ENCODE results near the gene PADI2. TPM values are rescaled to one million over a fixed set of nuclear protein-coding genes. Genes with fewer than 3 reads are reported as not detected.

The PADI2 gene
- total RNA-seq, 1 donor from 2014 or later = 0.49 TPM

- Histone ChIP-seq H3K4me3 (no peak overlapping the region), H3K4me1 (no peaks in the 10 kb centered on the region)
- intact Hi-C loops (cut with micrococcal nuclease) = no loop called here
Observed at GRCh38 chr1:17082761-17083160, 36.5 kb downstream of the PADI2 start.

GRCh38 chr1:17081439-17081838 lies 37.8 kb downstream of the PADI2 start:
- TF ChIP-seq CTCF (IDR thresholded peaks at IDR 0.05; ENCODE audit: borderline replicate concordance) = no peak
- no peak for DNase-seq
- Histone ChIP-seq H3K4me1 (no peaks in the 10 kb centered on the region), H3K27ac (replicated peaks) (no peak overlapping the region), H3K4me3 (no peak overlapping the region), H3K27me3 (ENCODE audit: low read depth) (peaks cover 10% of the 10 kb centered on the region), H3K36me3 (no peaks in the 10 kb centered on the region), H3K9me3 (replicated peaks) (no peaks in the 10 kb centered on the region)
- intact Hi-C loops (cut with micrococcal nuclease) = no loop called here

More at GRCh38 chr1:17082761-17083160, 36.5 kb downstream of the PADI2 start:
- no peak overlapping the region for H3K27ac ChIP-seq (replicated peaks)
- H3K36me3 ChIP-seq = no peaks in the 10 kb centered on the region
- no peak for DNase-seq
- TF ChIP-seq CTCF (IDR thresholded peaks at IDR 0.05; ENCODE audit: borderline replicate concordance) = no peak
- H3K9me3 ChIP-seq (replicated peaks) = no peaks in the 10 kb centered on the region
- peaks cover 10% of the 10 kb centered on the region for H3K27me3 ChIP-seq (ENCODE audit: low read depth)

- intact Hi-C loops (cut with micrococcal nuclease) = no loop called here
- H3K36me3 ChIP-seq = no peaks in the 10 kb centered on the region
- H3K4me3 ChIP-seq = no peak overlapping the region
- no peak overlapping the region for H3K27ac ChIP-seq (replicated peaks)
- no peak for DNase-seq
- no peaks in the 10 kb centered on the region for H3K4me1 ChIP-seq
- no peaks in the 10 kb centered on the region for H3K9me3 ChIP-seq (replicated peaks)
- TF ChIP-seq CTCF (IDR thresholded peaks at IDR 0.05; ENCODE audit: borderline replicate concordance) = no peak
- H3K27me3 ChIP-seq (ENCODE audit: low read depth) = peaks cover 10% of the 10 kb centered on the region
Observed at GRCh38 chr1:17080880-17081279, 38.4 kb downstream of the PADI2 start.

GRCh38 chr1:17080085-17080759 lies 39.0 kb downstream of the PADI2 start:
- intact Hi-C loops (cut with micrococcal nuclease) = no loop called here
- Histone ChIP-seq H3K9me3 (replicated peaks) (no peaks in the 10 kb centered on the region), H3K36me3 (no peaks in the 10 kb centered on the region), H3K4me3 (no peak overlapping the region), H3K4me1 (no peaks in the 10 kb centered on the region), H3K27me3 (ENCODE audit: low read depth) (peaks cover 10% of the 10 kb centered on the region), H3K27ac (replicated peaks) (no peak overlapping the region)
- TF ChIP-seq CTCF (IDR thresholded peaks at IDR 0.05; ENCODE audit: borderline replicate concordance) = no peak
- DNase-seq = no peak

- Histone ChIP-seq H3K4me1 (no peaks in the 10 kb centered on the region), H3K4me3 (no peak overlapping the region), H3K27ac (replicated peaks) (no peak overlapping the region), H3K36me3 (no peaks in the 10 kb centered on the region), H3K9me3 (replicated peaks) (no peaks in the 10 kb centered on the region), H3K27me3 (ENCODE audit: low read depth) (peaks cover 4% of the 10 kb centered on the region)
- intact Hi-C loops (cut with micrococcal nuclease) = no loop called here
- TF ChIP-seq CTCF (IDR thresholded peaks at IDR 0.05; ENCODE audit: borderline replicate concordance) = no peak
- no peak for DNase-seq
Observed at GRCh38 chr1:17078991-17079868, 40.0 kb downstream of the PADI2 start.
